H1 (cell line): Measurements from ENCODE around the gene POU3F2. TPM values are rescaled to one million over a fixed set of nuclear protein-coding genes. Genes with fewer than 3 reads are reported as not detected.

ENCODE experiments used
- BCL11A ChIP-seq, 2 experiments: IDR thresholded peaks; one replicate each; pipeline ENCODE4 v1.6.1; 2011; ENCODE audit warnings: low read depth in 2 of 2, low read length in 2 of 2, mild to moderate bottlenecking in 2 of 2
- CBX8 ChIP-seq: fragments of 300-800, 300-1000 bp; sonication (generic); IDR thresholded peaks from 2 replicates; pipeline ENCODE4 v1.7.1; 2016; ENCODE audit warnings: low read depth, low read length, borderline replicate concordance
- CHD2 ChIP-seq: IDR thresholded peaks from 2 replicates; pipeline ENCODE4 v1.6.1; 2012; ENCODE audit warnings: low read length, improper control_type of control experiment
- CTBP2 ChIP-seq: IDR thresholded peaks from 2 replicates; pipeline ENCODE4 v1.7.0; 2011; ENCODE audit warnings: borderline replicate concordance, mild to moderate bottlenecking, moderate library complexity, mixed read lengths, low read length; ENCODE audit not compliant: insufficient read depth, insufficient read length
- EGR1 ChIP-seq: IDR thresholded peaks from 2 replicates; pipeline ENCODE4 v1.6.1; 2011; ENCODE audit warnings: low read depth, low read length, borderline replicate concordance
- FOSL1 ChIP-seq: IDR thresholded peaks from 2 replicates; pipeline ENCODE4 v1.6.1; 2011; ENCODE audit warnings: mild to moderate bottlenecking, low read depth, low read length, moderate library complexity; ENCODE audit not compliant: insufficient read depth
- JUND ChIP-seq: IDR thresholded peaks from 2 replicates; pipeline ENCODE4 v1.6.1; 2011; ENCODE audit warnings: mild to moderate bottlenecking, improper control_type of control experiment, low read length
- NANOG ChIP-seq: IDR thresholded peaks from 2 replicates; pipeline ENCODE4 v1.6.1; 2011; ENCODE audit warnings: low read length, low read depth, mild to moderate bottlenecking, inconsistent platforms; ENCODE audit not compliant: insufficient read depth, poor library complexity, severe bottlenecking
- POU5F1 ChIP-seq: IDR thresholded peaks from 2 replicates; pipeline ENCODE4 v1.6.1; 2011; ENCODE audit warnings: low read depth, mild to moderate bottlenecking, low read length, moderate library complexity
- RFX5 ChIP-seq: IDR thresholded peaks from 2 replicates; pipeline ENCODE4 v1.6.1; 2011; ENCODE audit warnings: low read depth, low read length, improper control_type of control experiment, borderline replicate concordance
- RNF2 ChIP-seq: fragments of 200-900, 300-1000 bp; sonication (generic); IDR thresholded peaks from 2 replicates; pipeline ENCODE4 v1.7.1; 2016; ENCODE audit warnings: borderline replicate concordance, low read depth, mild to moderate bottlenecking, antibody characterized with exemption, low read length; ENCODE audit not compliant: poor library complexity, severe bottlenecking; ENCODE audit errors: missing control alignments
- SP2 ChIP-seq: IDR thresholded peaks from 2 replicates; pipeline ENCODE4 v1.6.1; 2012; ENCODE audit warnings: mild to moderate bottlenecking, low read length, inconsistent platforms
- SP4 ChIP-seq: IDR thresholded peaks from 2 replicates; pipeline ENCODE4 v1.6.1; 2012; ENCODE audit warnings: low read length, inconsistent platforms
- SRF ChIP-seq: IDR thresholded peaks from 2 replicates; pipeline ENCODE4 v1.6.1; 2011; ENCODE audit warnings: mild to moderate bottlenecking, low read depth, low read length, moderate library complexity
- ZNF274 ChIP-seq: IDR thresholded peaks from 2 replicates; pipeline ENCODE4 v1.7.0; 2012; ENCODE audit warnings: low read length, borderline replicate concordance; ENCODE audit errors: extremely low read depth
- polyA plus RNA-seq, 7 experiments: library from polyadenylated mRNA; depleted of rRNA in 3 of 7; stranded (reverse) in 5 of 7; unstranded in 2 of 7; fragments of >200 nt in 5 of 7; fragments of 200-250 nt in 2 of 7; gene quantifications; 1 replicate in 5 of 7; 2 replicates in 1 of 7; 4 replicates in 1 of 7; pipeline versions ENCODE4 v1.2.1 to v1.2.3, GENCODE V29; 2011 to 2013; ENCODE audit warnings: missing spikeins in 2 of 7, mixed read lengths in 2 of 7
- total RNA-seq: library from RNA; stranded (reverse); fragmentation: NEBNext Ultra II Directional; extraction: Animal tissue kit (Norgen Biotek cat#: 25700); gene quantifications from 2 replicates; pipeline ENCODE4 v1.2.1, GENCODE V29; 2021
- TF ChIP-seq, protein P1 (sequence below), 3 experiments: IDR thresholded peaks; 1 replicate in 2 of 3; 2 replicates in 1 of 3; pipeline versions ENCODE4 v1.5.1 to v1.6.1; 2011; ENCODE audit warnings: low read length in 3 of 3, mild to moderate bottlenecking in 3 of 3, inconsistent platforms in 2 of 3, low read depth in 1 of 3, moderate library complexity in 1 of 3; ENCODE audit not compliant: insufficient read depth in 1 of 3; ENCODE audit errors: control extremely low read depth in 1 of 3

Gene POU3F2
- total and polyA plus RNA-seq, 2 of the 8 experiments (the other 6 are each of a cell fraction or from before 2014, with no cell fraction given) = 0.09 to 0.35 TPM

DNA sequence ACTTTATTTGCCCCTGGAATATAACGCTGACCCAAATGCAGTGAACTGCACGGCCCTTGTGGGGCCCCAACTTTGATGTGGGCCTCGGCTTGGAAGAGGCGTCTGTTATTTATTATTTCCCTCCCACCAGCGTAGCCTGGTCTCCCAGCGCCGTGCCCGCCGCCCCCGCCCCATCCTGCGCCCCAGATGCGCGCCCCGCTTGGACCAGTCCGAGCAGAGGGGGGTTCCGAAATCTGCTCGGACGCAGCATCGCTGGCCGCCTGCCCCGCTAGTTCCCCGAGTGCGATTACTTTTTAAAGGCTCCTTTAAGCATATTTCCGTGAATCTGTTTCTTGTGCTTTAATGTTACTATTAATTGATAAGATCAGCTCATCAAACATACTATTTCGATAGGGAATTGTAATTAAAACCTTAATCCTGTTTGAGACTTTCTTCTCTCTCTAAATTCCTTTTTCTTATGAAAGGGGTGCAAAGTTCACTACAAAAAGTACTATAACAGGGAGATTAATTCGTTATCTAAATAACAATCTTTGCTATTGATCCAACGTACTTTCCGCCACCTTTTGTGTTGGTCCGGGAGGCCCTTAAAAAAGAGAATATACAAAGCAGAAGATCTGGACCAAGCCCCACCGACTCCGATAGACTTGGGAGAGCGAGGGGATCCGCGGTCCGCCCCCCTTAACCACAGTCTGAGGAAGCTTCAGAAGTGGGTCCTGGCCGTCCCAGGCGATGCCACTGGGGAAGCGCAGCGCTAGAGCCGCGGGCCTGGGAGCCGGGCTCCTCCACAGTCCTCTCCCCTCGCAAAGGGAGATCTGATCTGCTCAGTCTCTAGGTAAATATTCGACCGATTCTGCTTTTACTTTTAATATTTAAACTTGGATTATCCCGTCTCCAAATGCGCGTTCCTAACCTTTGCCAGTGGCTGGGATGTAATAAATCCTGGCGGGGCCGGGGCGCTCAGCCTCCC is 10.2 kb downstream of the POU3F2 start (continued):
- TF ChIP-seq RNF2 (peak; percentile 70), POU5F1 (no peak), BCL11A (IDR thresholded peaks at IDR 0.05; ENCODE audit: low read depth in 2 of 2, low read length in 2 of 2) (no peak), JUND (no peak), CBX8 (peak; percentile 40; the same call in 1 of the 2 replicates), CHD2 (no peak), ZNF274 (no peak), CTBP2 (no peak), SP4 (no peak), EGR1 (no peak), FOSL1 (no peak), SP2 (no peak), NANOG (no peak), RFX5 (no peak), SRF (no peak)
- TF ChIP-seq, protein P1, sequence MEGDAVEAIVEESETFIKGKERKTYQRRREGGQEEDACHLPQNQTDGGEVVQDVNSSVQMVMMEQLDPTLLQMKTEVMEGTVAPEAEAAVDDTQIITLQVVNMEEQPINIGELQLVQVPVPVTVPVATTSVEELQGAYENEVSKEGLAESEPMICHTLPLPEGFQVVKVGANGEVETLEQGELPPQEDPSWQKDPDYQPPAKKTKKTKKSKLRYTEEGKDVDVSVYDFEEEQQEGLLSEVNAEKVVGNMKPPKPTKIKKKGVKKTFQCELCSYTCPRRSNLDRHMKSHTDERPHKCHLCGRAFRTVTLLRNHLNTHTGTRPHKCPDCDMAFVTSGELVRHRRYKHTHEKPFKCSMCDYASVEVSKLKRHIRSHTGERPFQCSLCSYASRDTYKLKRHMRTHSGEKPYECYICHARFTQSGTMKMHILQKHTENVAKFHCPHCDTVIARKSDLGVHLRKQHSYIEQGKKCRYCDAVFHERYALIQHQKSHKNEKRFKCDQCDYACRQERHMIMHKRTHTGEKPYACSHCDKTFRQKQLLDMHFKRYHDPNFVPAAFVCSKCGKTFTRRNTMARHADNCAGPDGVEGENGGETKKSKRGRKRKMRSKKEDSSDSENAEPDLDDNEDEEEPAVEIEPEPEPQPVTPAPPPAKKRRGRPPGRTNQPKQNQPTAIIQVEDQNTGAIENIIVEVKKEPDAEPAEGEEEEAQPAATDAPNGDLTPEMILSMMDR (IDR thresholded peaks at IDR 0.05; ENCODE audit: control extremely low read depth in 1 of 3, insufficient read depth in 1 of 3, low read depth in 1 of 3, low read length in 3 of 3) = no peak
